K562 (cell line): ENCODE results near the gene TP63. TPM values are rescaled to one million over a fixed set of nuclear protein-coding genes. Genes with fewer than 3 reads are reported as not detected.

Experiments used
- ATAC-seq: fragments of 200-7000 bp; cut with Tn5 transposase; 3 replicates; pipeline ENCODE4 v1.9.1; 2020; ENCODE audit warnings: moderate library complexity
- BruUV-seq: library from RNA; stranded (reverse); fragments of 400-500 nt; replicated peaks from 2 replicates; lab custom pipeline; 2021; lab: Mats Ljungman, UMichigan
- CTCF ChIA-PET: fragments of 300-600 bp; formaldehyde crosslinking; extraction: SDS; loops from one replicate; lab custom pipeline; 2021; ENCODE audit warnings: low intra/inter-chr PET ratio; lab: Yijun Ruan, JAX
- POLR2A ChIA-PET: fragments of 300-600, 350-650 bp; sonication (Branson Sonifier 250); formaldehyde crosslinking; extraction: SDS; loops from one replicate; lab custom pipeline; 2021; ENCODE audit warnings: antibody characterized with exemption, inconsistent platforms; lab: Yijun Ruan, JAX
- DNase-seq, 4 experiments: peaks; one replicate each; pipeline versions ENCODE4 v3.0.0 to v3.0.0-alpha.2; 2011 to 2018; ENCODE audit warnings: low spot score in 3 of 4, mixed read lengths in 3 of 4; ENCODE audit errors: extremely low read depth in 1 of 4
- FAIRE-seq: peaks from 2 replicates; lab custom pipeline; 2011; peaks lifted over from hg19 to GRCh38; lab: Jason Lieb, UNC
- H2AFZ ChIP-seq: 2 replicates; pipeline ENCODE4 v1.6.0; 2011; ENCODE audit warnings: low read depth, low read length, control low read depth, inconsistent platforms
- H3K27ac ChIP-seq: fragments of 200-600 bp; 3 replicates; pipeline ENCODE4 v1.8.0; 2011; ENCODE audit warnings: low read depth, mild to moderate bottlenecking, control low read depth, inconsistent platforms, low read length, moderate library complexity, mixed read lengths; ENCODE audit errors: extremely low read depth
- H3K27me3 ChIP-seq, 2 experiments: fragments of 300-600 bp in 1 of 2; 2 replicates in 1 of 2; 3 replicates in 1 of 2; pipeline versions ENCODE4 v1.6.0 to v1.8.0; 2011; ENCODE audit warnings: inconsistent platforms in 2 of 2, low read length in 2 of 2, mild to moderate bottlenecking in 1 of 2, mixed read lengths in 1 of 2, moderate library complexity in 1 of 2; ENCODE audit not compliant: control insufficient read depth in 2 of 2, insufficient read depth in 2 of 2
- H3K36me3 ChIP-seq: fragments of 300-600 bp; 3 replicates; pipeline ENCODE4 v1.8.0; 2011; ENCODE audit warnings: mild to moderate bottlenecking, low read length, inconsistent platforms; ENCODE audit not compliant: control insufficient read depth, insufficient read depth
- H3K4me1 ChIP-seq, 2 experiments: fragments of 200-600 bp in 1 of 2; replicated peaks in 1 of 2; 2 replicates in 1 of 2; 3 replicates in 1 of 2; pipeline versions ENCODE4 v1.5.1 to v1.8.0; 2011; ENCODE audit warnings: inconsistent platforms in 2 of 2, low read length in 2 of 2, mild to moderate bottlenecking in 1 of 2, mixed read lengths in 1 of 2, moderate library complexity in 1 of 2; ENCODE audit not compliant: control insufficient read depth in 2 of 2, insufficient read depth in 2 of 2
- H3K4me2 ChIP-seq: 2 replicates; pipeline ENCODE4 v1.6.1; 2011; ENCODE audit warnings: low read length, control low read depth, inconsistent platforms, mixed read lengths; ENCODE audit not compliant: insufficient read depth
- H3K4me3 ChIP-seq: fragments of 200-600 bp; sonication (generic), shearing (Covaris generic); 2 replicates; pipeline ENCODE4 v1.5.1; 2016; ENCODE audit warnings: control low read depth, inconsistent platforms
- H3K79me2 ChIP-seq: fragments of 200-600 bp; 3 replicates; pipeline ENCODE4 v1.8.0; 2011; ENCODE audit warnings: low read length, inconsistent platforms; ENCODE audit not compliant: control insufficient read depth, insufficient read depth
- H3K9ac ChIP-seq, 2 experiments: 2 replicates each; pipeline versions ENCODE4 v1.6.0 to v1.6.1; 2011; ENCODE audit warnings: low read depth in 2 of 2, low read length in 2 of 2, control low read depth in 1 of 2, inconsistent platforms in 1 of 2, mild to moderate bottlenecking in 1 of 2, mixed read lengths in 1 of 2; ENCODE audit not compliant: insufficient read depth in 1 of 2
- H3K9me1 ChIP-seq: one replicate; pipeline ENCODE4 v1.6.0; 2011; ENCODE audit warnings: inconsistent platforms, mild to moderate bottlenecking, low read length, moderate library complexity; ENCODE audit not compliant: control insufficient read depth, insufficient read depth
- H3K9me3 ChIP-seq: replicated peaks from 2 replicates; pipeline ENCODE4 v1.5.1; 2011; ENCODE audit warnings: low read depth, low read length, inconsistent platforms; ENCODE audit not compliant: control insufficient read depth, insufficient read depth
- H4K20me1 ChIP-seq: replicated peaks from 2 replicates; pipeline ENCODE4 v1.6.1; 2011; ENCODE audit warnings: low read length, inconsistent platforms, mixed read lengths; ENCODE audit not compliant: control insufficient read depth, insufficient read depth
- CAMTA2 ChIP-seq: fragments of 250-450 bp; sonication (Bioruptor Pico); conservative IDR thresholded peaks from 2 replicates; pipeline ENCODE4 v1.5.1; 2022
- CREB5 ChIP-seq: fragments of 250-450 bp; sonication (Bioruptor Pico); IDR thresholded peaks from 2 replicates; pipeline ENCODE4 v1.5.0; 2020; ENCODE audit warnings: mild to moderate bottlenecking
- E2F4 ChIP-seq: sonication (generic); formaldehyde crosslinking; IDR thresholded peaks from 2 replicates; pipeline ENCODE4 v1.8.0; 2022; ENCODE audit warnings: mild to moderate bottlenecking, low read depth, missing genetic modification reagents
- EP400 ChIP-seq: fragments of 450-650 bp; IDR thresholded peaks from 2 replicates; pipeline ENCODE4 v1.6.1; 2017; ENCODE audit warnings: antibody characterized with exemption, mild to moderate bottlenecking, moderate library complexity
- RBM15 ChIP-seq: fragments of 200-400 bp; formaldehyde crosslinking; IDR thresholded peaks from 2 replicates; pipeline ENCODE4 v1.6.1; 2018; ENCODE audit warnings: mild to moderate bottlenecking, low read length, moderate library complexity; ENCODE audit not compliant: insufficient read depth
- SMARCE1 ChIP-seq: fragments of 450-650 bp; IDR thresholded peaks from 2 replicates; pipeline ENCODE4 v1.7.1; 2016; ENCODE audit warnings: mild to moderate bottlenecking
- ZNF311 ChIP-seq: fragments of 250-450 bp; sonication (Bioruptor Pico); IDR thresholded peaks from 2 replicates; pipeline ENCODE4 v1.4.0; 2020; ENCODE audit warnings: mild to moderate bottlenecking, moderate library complexity
- ZNF76 ChIP-seq: fragments of 250-450 bp; sonication (Bioruptor Pico); IDR thresholded peaks from 2 replicates; pipeline ENCODE4 v1.4.0; 2020; ENCODE audit warnings: mild to moderate bottlenecking, moderate library complexity, borderline replicate concordance
- whole genome bisulfite sequencing: fragments of 100-300 bp; shearing (Covaris generic); methylation state at CpG from one replicate; pipeline ENCODE4 v1.1.6; 2016; ENCODE audit warnings: low coverage, mixed read lengths; ENCODE audit not compliant: insufficient coverage; ENCODE audit errors: missing lambda C conversion rate; 5-methylcytosine and 5-hydroxymethylcytosine counted together
- in situ Hi-C: fragments of 300-500 bp; cut with MboI; formaldehyde crosslinking; loops from 4 replicates; pipeline ENCODE4 v1.15.0; 2018; ENCODE audit warnings: inconsistent platforms, mixed read lengths
- intact Hi-C: fragments of 100-400 bp; cut with micrococcal nuclease; formaldehyde crosslinking; loops from 2 replicates; pipeline ENCODE4 v1.14.2; 2022
- polyA plus RNA-seq, 8 experiments: library from polyadenylated mRNA; depleted of rRNA in 4 of 8; stranded (reverse) in 5 of 8; unstranded in 3 of 8; fragments of >200 nt; fragmentation: Nextera tagmentation in 2 of 8; fragmentation: Illumina TruSeq in 1 of 8; extraction: Ambion mirVana in 2 of 8; extraction: Trizol in 1 of 8; gene quantifications; 2 replicates each; pipeline versions ENCODE4 v1.2.1 to v1.2.3, GENCODE V29; 2011 to 2014; ENCODE audit warnings: inconsistent platforms in 1 of 8, missing spikeins in 1 of 8
- total RNA-seq, 7 experiments: library from RNA; depleted of rRNA in 6 of 7; stranded (reverse); fragments of >200 nt in 6 of 7; fragmentation: Illumina TruSeq in 2 of 7; extraction: Trizol in 2 of 7; gene quantifications; 2 replicates each; pipeline versions ENCODE4 v1.2.1 to v1.2.3, GENCODE V29; 2011 to 2021; ENCODE audit warnings: low replicate concordance in 1 of 7

TP63 gene
- total and polyA plus RNA-seq, 9 of the 15 experiments (the other 6 are each of a cell fraction or from before 2014, with no cell fraction given), result 0.32 to 1.4 (median 0.50) TPM

GRCh38 chr3:189588070-189588469 lies 43.1 kb upstream of the TP63 start:
- WGBS, result 0% methylated on average over 1 of the region's 1 CpG
- in situ Hi-C loops, result no loop called here
- POLR2A ChIA-PET, result no interaction called here

More at GRCh38 chr3:189588070-189588469, 43.1 kb upstream of the TP63 start:
- H3K9me1 ChIP-seq, result no peaks in the 10 kb centered on the region
- no peak for DNase-seq
- no TSS peak for BruUV-seq
- no peaks in the 10 kb centered on the region for H3K4me1 ChIP-seq
- no peak overlapping the region for H3K27ac ChIP-seq
- H3K79me2 ChIP-seq, result no peaks in the 10 kb centered on the region
- H3K9ac ChIP-seq, result no peak overlapping the region
- H2AFZ ChIP-seq, result no peak overlapping the region
- no peaks in the 10 kb centered on the region for H4K20me1 ChIP-seq
- H3K4me2 ChIP-seq, result no peak overlapping the region
- ATAC-seq, result no peak
- intact Hi-C loops, result no loop called here
- no peak for FAIRE-seq
- CTCF ChIA-PET, result no interaction called here
- no peaks in the 10 kb centered on the region for H3K36me3 ChIP-seq
- H3K4me3 ChIP-seq, result no peak overlapping the region
- no peaks in the 10 kb centered on the region for H3K27me3 ChIP-seq
- TF ChIP-seq CREB5 (no peak), E2F4 (CRISPR knock-in tag) (no peak), ZNF76 (no peak), RBM15 (no peak), ZNF311 (CRISPR knock-in tag) (no peak), EP400 (no peak), CAMTA2 (CRISPR knock-in tag) (no peak), SMARCE1 (no peak)
- TF ChIP-seq, all 486 proteins: peak for 0
- no peaks in the 10 kb centered on the region; the same call in 1 of the 2 replicates for H3K9me3 ChIP-seq
